Activated CD4-positive, alpha-beta T cell treated with anti-CD3 and anti-CD28 coated beads for 24 hours (primary cell): ENCODE results near the gene DNM3.

ENCODE experiments used
- DNase-seq, 2 donors: peaks; one replicate each; pipeline ENCODE4 v3.0.0-alpha.2; 2020; ENCODE audit warnings: low read depth in 2 of 2

Gene DNM3

DNA sequence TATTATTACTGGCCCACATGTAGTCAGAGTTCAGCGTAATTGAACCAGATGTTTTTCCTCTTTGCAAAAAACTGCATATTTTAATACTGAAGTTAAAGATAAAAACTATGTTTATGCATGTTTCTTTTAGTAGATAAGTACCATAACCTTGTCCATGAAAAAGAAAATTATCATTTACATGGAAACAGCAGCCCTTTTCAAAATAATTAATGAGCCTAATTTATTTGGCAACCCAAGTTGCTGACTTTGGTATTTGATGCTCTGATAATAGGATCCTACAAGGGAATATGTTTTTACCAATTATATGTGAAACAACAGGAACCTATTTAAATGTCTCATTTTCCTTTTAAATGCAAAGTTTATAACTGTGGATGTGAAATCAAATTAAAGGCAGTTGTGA lies 297.9 kb downstream of the DNM3 start:
- DNase-seq = no peak

DNA sequence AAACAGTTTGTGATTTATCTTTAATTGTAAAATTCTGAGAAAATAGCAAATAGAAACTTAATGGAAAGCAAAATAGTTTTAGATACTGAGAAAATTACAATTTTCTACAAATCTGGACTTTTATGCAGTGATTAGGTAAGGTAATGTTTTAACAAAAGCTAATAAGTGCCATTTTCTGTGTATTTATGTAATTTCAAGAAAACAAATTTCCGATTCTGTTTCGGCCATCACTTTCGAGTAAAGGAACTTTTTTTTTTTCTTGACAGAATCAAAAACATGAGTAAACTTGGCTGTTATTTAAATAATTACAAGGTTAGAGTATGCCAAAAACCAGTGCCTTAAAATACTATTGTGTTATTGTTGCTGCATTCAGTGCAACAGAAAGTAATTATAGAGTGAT lies 298.8 kb downstream of the DNM3 start:
- DNase-seq = no peak

DNA sequence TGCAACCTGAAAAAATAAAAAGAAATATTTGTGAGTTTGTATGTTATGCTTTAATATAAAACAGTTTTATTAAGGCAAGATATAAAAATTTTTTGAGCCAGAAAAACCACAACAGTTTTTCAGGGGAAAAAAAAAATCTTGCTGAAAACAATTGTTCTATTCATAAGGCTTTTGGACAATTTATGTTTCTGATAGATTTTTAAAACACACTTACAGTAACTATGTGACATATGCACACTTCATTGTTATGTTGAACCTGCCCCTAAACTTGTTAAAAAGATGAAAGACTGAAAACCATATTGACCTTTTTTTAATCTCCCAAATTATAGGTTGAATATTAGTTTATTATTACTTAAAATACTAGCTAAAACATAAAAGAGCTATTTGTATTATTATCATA lies 299.3 kb downstream of the DNM3 start:
- no peak for DNase-seq

DNA sequence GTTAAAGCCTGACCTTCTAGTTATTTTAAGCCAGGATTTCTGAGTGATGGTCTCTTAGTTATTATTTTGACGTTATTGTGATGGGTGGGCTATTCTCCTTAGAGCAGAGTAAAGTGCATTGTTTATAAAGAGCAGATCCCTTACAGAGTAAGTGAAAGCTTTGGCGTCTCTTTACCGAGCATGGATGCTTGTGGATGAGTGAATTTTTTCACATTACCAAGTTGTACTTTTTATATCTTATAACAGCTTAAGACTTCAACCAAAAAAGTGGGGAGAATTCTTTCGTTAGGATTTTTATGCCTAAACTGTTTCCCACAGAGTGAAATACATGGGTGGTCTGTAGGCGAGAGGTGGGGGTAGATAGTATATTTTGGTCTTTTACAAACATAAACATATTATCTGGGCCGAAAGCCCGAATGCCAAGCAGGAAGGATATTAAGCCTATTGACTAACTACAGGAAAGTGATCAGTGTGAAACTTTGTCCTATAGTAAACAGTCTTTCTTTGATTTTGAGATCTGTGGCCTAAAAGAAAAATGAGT lies 300.1 kb downstream of the DNM3 start:
- no peak for DNase-seq

DNA sequence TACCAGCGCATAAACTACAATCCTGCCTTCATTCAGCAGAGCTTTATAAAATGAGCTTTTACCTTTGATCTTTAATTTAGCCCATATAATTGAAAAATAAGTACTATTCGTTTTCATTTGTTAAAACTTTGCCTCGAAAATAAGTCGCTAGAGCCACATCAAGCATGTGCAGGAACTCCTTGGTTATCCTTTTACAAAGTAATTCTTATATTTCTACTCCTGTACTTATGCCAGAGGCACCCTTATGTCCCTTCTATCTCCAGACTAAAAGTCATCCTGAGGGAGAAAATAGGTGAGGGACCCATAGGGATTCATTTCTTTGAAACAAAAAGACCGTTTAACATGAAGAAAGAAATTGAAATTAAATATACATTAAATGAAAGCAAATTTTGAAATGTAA lies 301.0 kb downstream of the DNM3 start:
- no peak for DNase-seq

DNA sequence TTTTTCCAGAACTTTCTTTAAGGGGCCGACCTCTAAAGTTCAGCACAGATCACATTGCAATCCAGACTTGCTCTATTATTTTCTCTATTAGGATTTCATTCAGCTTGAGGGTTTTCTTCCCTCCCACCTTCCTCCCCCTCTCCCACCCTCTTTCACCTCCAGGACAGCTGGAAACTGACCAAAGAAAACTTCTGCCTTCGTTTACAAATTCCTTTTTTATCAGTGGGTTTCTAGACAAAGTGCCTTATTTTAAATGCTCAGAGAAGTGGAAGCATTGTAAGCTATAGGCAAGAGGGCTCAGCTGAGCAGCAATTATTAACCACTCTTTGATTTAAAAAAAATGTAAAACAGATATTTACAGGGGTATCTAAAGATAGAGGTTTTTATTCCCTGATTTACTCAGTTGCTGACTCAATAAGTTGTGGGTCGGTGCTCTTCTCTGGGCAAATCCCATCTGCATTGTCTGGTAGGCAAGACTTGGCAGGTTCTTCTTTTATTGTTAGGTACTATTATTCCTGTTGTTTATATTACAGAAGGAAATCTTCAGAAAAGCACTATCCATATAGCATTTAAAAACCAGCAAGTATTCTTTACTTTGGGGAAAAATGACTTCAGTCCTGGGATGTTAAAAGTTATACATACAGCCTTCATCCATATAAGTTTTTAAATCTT lies 302.2 kb downstream of the DNM3 start:
- DNase-seq = no peak

DNA sequence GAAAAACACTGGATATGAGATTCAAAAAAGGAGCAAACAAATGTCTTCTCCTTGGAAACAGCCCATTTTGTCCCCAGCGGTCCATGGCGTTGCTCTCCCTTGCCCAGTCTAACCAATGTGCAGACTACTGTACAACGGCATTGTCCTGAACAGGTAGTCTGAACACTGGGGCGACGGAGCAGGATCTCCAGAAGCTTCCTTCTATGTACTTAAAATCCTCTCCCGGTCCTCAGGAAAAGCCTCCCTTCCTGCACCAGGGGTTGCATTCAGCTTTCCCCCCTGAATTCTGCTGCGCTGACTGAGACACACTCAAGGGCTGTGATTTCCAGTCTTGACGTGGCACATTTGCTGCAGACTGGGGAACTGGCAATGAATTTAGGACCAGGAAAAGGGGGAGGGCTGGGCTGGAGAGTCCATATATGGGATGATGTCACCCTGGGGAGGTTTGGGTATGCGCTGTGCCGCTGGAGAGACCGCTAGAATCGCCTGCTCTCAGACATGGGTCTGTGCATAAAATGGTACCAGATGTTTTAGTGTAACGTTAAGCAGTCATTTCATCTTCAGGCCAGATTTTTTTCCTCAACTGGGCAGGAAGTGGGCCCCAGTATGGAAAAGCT lies 303.3 kb downstream of the DNM3 start:
- DNase-seq = no peak

DNA sequence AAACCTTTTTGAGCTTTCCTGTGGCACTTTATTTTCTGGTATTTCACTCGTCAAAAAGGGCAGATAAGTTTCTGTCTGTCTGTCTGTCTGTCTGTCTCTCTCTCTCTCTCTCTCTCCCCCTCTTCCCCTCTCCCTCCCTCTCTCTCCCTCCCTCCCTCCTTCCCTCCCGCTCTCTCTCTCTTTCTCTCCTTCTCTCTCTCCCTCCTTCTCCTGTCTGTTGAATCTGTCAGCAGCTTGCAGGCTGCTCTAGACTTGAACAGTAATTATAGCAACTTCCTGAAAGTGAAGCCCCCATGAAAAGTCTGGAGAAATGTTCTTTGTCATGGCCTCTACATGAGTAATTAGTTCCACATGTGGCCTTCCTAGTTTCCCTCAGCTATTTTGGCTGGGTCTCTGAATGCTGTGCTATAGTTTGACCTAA lies 303.9 kb downstream of the DNM3 start:
- DNase-seq = no peak

DNA sequence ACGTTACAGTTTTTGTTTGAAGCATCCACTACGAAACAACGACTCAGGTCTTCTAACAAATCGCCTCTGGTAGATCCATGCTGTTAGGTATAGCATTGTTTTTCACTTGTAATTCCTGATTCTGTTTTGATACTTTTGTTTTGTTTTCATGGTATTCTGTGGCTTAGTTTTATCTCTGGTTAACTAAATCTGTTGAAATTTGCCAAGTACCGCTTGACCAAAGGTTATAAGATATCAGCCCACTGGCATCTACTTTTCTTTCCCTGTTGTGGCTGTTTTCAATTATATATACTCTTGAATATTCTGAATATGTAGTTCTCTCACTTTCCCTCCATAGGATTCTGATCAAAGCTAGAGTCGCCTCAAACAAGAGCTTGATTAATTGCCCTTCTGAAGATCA lies 304.4 kb downstream of the DNM3 start:
- no peak for DNase-seq

DNA sequence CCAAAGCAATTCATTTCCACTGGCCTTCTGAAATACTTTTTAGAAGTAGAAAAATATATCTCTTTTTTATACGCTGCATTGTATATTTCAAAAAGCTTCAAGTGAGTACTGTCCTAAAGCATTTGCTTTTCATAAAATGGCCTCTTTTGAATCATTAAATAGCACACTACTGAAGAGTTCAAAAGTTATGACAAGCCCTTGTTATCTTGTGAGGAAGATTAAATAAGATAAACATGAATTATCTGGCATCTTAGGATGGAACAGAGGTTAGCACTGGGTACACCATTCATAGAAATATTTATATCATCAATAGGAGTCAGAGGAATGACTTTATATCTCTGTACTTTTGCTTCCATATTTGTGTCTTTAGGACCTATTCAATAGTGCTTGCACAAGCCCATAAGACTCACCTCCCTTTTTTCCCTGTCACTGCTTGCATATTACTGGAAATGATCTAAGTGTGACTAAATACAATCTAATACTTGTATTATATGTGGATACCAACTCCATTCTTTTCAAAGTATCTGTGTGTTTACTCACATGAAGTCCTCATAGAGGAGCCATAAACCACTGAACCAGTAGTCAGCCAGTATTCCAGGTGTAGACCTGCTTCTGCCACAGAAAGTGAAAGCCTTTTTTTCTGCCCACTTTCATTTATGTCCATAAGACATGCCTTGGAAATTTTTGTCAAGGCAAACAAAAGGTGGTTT lies 305.0 kb downstream of the DNM3 start:
- no peak for DNase-seq

DNA sequence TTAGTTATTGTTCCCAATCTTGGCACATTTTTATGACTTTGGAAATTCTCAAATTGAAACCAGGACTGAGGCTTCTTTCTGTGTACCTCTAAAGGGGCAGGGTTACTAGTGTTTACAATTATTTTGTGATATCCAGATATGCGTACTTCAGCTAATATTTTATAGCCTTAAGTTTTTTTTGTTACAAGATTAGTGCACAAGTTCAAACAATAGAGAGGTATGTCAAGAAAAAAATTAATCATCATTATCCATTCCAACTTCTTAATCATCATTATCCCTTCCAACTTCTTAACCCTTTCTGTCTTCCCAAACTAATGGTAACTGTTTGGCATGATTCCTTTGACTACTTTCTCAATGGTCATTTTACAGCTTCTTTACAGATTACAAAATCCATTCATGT lies 306.2 kb downstream of the DNM3 start:
- DNase-seq = no peak

DNA sequence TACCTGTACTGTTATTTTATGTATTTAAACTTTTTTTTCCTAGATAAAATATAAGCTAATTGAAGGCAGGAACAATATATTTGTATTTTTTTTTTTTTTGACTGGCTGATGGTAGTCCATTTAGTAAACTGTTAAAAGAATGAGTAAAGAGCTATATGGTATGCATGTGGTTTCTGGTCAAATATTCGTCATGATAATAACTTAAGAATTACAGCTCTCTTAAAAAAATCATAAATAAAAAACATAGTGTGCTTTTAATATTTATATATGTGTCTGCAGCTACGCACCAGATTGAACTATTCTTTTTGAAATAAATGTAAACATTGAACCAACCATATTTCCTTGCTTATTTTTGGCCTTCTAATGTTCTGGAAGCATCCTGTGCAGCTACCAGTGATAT lies 306.9 kb downstream of the DNM3 start:
- no peak for DNase-seq

DNA sequence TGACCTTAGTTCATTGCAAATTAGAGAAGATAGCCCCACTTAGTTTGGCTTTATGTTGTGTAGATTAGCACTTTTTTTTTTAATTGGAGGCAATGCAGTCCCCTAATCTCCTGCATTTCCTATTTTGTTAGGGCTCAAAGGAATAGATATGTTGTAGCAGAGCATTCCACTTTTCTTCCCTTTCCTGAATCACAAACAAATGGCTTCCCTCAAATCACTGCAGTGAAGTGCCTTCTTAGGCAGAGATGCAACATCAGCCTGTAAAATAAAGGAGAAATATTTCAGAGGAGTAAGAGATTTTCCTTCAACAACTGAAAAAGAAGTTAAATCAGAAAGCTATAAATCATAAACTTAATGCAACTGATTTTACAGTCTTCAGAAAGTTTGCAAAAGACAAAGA lies 307.4 kb downstream of the DNM3 start:
- no peak for DNase-seq

DNA sequence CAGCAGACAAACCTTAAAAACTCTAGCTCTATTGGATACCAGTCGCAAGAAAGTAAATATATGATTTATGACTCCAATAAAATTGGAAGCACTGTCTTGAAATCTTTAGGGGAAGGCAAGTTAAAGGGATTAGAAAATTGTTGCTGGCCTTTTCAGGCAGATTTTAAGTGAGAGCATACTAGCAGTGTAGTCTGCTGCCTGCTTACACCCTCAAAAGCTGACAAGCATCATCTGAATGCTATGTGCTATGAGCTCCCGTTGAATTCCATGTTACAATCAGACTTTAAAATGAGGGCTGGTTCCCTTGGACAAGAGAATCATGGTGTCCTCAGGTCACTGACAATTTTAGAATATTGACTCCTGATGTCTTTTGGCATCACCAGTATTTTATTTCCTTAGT lies 308.0 kb downstream of the DNM3 start:
- no peak for DNase-seq

DNA sequence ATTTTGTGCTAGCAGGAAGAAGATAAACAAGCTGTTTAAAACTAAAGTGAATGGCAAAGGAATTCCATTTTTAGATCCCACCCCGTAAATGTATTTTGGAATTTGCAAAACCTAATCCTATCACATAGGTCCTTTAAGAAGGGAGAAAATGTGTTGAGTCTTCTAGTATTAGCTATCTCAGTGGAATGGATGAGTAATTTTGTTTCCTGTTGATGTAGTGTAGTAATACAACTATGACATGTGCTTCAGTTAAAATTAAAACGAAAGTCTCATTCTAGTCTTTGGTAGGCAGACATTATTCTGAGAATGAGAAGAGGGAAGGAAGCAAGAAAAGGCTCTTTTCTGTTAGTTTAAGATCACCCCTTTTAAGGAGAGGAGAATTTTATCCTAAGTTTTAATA lies 313.3 kb downstream of the DNM3 start:
- DNase-seq = no peak

DNA sequence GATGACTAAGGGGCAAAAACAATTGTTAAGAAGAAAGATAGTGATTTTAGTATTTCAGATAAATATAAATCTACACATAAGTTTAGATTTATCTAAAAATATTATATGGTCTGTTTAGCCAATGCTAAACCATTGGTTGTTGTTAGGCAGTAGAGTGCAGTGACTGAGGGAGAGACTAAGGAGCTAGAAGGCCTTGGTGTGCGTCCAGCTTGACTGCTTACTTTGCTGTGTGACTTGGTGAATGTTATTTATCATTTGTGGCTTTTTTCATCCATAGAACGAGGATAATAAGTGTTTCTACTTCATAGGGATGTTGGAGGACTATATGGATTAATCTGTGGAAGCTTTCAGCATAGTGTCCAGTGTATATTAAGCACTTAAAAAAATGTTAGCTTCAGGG lies 314.5 kb downstream of the DNM3 start:
- no peak for DNase-seq

DNA sequence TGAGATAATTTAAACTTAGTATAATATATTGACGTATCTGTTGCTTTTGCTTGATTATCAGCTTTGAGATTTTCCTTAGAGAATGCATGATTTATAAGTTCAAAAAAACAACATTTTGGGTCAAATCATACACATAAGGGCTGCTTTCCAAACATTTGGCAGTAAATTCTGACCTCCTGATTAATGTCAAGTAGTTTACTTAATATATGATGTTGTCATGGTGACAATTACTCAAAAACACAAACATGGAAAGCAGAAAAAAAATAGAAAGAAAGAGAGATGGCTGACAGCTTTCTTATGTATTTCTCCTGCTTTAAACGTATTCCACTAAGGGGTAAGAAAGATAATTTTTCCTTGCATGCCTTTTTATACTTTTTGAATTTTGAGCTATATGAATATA lies 320.9 kb downstream of the DNM3 start:
- no peak for DNase-seq

DNA sequence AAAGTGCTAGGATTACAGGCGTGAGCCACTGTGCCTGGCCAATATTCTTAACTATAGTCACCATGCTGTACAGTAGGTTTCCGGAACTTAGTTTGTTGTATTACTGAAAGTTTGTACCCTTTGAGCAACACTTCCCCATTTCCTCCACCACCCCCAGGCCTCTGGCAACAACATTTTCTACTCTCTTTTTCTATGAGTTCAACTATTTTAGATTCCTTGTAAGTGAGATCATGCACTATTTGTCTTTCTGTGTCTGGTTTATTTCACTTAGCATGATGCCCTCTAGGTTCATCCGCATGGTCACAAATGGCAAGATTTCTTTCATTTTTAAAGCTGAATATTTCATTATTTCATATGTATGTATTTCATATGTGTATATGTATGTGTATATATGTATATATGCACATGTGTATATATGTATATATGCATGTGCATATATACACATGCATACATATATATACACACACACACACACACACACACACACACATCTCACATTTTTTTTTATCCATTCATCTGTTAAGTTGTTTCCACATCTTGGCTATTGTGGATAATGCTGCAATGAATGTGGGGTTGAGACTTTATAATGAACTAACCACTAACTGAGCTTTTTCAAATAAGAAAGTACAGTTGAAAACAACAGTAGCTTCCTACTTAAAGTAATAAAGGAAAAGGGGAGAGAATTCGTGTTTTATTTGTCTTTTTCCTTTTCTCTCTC lies 322.4 kb downstream of the DNM3 start:
- no peak for DNase-seq

DNA sequence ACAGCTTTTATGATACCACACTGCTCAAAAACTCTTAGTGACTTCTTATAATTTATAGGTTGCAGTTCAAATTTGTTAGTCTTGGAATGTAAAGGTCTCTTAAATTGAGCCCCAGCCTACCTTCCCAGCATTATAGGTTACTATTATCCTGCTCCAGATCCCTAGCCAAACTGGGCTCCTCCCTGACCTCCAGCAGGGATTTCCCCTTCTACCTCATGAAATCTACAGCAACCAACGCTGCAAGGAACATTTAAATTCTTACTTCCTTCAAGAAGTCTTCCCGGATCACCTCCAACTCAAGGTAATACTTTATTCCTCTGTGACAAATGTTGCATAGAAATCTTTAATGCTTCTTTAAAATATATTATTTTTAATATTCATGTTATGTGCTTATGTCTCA lies 324.1 kb downstream of the DNM3 start:
- DNase-seq = no peak

DNA sequence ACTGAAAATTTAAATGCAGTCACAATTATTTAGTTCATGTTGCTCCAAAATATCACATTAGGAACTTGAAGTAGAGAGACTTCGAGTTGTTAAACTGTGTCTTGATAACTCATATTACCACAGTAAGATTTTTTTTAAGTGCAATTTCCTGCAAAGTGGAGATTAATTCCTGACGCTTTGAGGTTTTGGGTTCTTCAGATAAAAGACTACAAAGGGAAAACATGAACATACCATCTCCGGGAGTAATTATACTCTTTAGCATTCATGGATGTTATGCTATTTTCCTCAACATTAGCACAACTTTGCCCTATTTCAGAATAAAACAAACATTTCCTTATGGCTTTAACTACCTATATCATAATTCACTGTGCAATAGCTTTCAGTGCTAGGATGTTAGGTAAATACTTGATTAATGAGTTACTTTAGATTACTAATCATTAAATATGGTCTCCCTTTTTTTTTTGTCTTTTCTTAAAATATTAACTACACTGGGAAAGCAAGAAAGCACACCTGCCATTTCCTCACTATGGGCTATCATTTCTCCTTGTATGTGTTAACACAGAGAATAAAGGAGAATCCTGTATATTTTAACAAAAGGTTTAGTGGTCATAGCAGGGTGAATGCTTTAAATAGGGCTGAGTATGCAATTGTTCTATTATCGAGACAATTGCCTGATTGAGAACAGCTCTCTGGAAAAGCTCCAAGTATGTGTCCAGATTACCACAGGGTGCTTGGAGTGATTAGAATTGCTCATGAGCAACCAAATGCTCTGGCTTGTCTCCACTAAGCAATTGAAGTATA lies 326.7 kb downstream of the DNM3 start:
- DNase-seq = no peak

DNA sequence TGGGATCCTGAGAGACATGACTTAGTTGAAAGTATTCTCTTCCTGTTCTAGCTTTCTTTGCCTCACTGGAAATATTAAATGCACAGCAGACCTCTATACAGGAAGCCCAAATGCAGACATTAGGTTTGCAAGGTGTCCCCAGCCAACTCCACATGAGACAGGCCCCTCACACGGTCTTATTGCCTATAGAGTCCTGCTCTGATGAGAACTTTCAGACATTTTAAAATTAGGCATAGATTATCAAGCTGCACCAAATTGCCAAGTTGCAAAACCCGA lies 327.2 kb downstream of the DNM3 start:
- no peak for DNase-seq

DNA sequence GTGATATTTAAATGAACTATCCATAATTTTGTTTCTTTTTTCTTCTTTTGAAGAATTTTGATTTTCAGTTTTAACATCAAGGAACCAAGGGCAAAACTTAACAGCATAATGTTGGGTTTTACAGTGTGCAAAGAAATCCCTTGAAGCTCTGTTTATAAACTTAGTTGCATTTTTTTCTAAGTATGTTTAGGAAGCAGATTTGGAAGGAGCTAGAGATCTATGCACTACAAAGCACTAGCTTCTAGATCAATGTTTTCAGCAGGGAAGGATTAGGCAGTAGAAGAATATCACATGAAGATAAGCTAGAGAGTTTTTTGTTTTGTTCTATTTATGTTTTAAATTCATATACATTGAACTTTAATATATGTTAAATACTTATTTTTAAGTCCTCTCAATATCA lies 328.5 kb downstream of the DNM3 start:
- DNase-seq = no peak
